GM19438 (cell line): Measurements from ENCODE around the gene AFF2.
"Not testable (repeated sequence)": the region's sequence is repeated elsewhere in the genome, so short reads cannot be mapped to it uniquely, and the experiment has no call there.

ENCODE experiments used
- ATAC-seq: cut with Tn5 transposase; IDR thresholded peaks from one replicate; pipeline ENCODE4 v1.9.1; 2021; ENCODE audit warnings: low read depth; ENCODE audit not compliant: unreplicated experiment

The AFF2 gene

DNA sequence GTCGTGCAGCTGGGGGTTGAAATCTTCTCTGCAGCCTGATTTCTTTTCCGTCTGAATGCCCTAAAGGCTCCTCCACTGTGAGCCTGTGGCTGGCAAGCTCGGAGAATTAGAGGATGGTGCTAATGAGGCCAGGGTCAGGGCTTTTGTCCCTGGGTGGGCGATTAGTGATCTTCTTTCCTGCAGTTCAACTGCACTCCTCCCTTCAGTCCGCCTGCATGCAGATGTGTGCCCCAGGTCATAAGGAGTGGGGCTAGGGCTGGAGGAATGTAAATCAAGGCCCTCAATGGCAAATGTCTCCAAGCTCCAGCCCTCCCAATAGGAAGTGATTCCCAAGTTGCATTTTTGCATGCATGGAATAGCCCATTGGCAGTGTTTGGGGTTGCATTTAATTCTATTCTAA lies 405.0 kb downstream of the AFF2 start:
- ATAC-seq: no peak

DNA sequence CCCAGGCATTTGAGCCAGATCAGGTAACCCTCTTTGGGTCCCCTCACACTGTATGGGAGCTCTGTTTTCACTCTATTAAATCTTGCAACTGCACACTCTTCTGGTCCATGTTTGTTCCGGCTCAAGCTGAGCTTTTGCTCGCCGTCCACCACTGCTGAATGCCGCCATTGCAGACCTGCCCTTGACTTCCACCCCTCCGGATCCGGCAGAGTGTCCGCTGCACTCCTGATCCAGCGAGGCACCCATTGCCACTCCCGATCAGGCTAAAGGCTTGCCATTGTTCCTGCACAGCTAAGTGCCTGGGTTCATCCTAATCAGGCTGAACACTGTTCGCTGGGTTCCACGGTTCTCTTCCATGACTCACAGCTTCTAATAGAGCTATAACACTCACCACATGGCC lies 406.2 kb downstream of the AFF2 start:
- not testable (repeated sequence) for ATAC-seq

DNA sequence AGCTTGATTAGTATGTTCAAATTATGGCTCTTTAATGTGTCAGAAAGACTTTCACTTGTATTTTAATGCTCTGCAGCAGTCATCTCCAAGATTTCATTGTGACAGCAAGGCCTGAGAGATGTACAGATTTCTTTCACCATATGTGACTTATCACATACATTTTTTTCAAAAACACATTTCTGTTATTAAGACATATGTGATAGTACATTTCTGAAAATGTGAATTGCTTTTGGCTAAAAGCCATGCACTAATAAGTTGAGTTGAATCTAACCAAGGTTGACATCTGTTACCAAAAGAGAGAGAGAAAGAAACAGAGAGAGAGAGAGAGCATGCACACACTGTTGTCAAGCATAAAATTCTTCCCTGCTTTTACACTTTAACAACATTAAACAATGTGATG lies 409.3 kb downstream of the AFF2 start:
- no peak for ATAC-seq

DNA sequence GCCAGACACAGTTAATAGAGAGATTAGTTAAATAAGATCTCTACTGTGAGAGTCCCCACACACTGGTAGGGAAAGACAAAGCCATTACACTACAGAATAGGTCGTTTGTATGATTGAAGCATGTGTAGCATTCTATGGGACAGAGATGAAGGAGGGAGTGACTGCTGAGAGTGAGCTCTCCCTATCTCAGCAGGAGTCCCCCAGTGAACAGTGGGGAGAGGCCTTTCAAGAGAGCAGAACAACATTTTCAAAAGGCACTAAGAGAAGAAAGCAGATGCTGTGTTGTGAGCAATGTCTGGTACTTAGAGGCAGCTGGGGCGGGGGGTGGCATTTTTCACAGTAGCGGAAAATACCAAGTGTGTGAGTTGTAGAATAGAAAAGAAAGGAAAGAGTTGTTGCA lies 413.6 kb downstream of the AFF2 start:
- ATAC-seq: no peak

DNA sequence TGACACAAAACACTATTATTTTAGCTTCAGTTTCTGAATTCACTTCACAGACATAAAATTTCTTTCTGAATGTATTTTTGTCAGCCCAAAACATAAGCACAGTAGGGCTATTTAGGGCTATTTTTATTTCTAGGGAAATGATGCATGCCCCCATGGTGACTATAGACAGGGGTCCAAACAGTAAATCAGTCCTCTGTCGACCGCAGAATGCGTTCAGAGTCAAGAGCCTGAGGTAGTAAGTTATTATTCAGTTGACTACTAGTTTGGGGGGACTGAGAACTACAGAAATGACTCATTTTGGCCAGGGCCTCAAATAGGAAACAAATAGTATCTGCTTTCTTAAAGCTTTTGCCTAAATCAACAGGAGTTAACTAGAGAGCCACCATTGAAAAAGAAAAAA lies 414.4 kb downstream of the AFF2 start:
- peak; percentile 66 for ATAC-seq

GRCh38 chrX:148915474-148915873 lies 415.1 kb downstream of the AFF2 start:
- no peak for ATAC-seq

DNA sequence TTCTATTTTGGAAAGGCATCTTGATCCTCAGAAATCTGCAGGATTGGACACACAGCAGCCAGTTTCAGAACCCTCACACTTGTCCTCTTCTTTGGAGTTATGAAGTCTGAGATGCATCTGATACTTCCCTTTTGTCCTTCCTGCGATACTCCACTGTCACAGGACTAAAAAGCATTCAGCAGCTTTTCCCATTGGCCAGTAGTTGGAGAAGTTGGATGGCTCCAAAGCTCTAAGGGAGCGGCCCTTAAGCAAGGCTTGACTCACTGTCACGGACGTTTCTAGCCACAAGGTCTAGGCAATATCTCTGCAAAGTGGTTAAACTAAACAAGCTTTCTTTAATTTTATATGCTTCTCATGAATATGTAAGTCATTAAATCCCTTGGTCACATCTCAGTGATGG lies 417.0 kb downstream of the AFF2 start:
- ATAC-seq: no peak

DNA sequence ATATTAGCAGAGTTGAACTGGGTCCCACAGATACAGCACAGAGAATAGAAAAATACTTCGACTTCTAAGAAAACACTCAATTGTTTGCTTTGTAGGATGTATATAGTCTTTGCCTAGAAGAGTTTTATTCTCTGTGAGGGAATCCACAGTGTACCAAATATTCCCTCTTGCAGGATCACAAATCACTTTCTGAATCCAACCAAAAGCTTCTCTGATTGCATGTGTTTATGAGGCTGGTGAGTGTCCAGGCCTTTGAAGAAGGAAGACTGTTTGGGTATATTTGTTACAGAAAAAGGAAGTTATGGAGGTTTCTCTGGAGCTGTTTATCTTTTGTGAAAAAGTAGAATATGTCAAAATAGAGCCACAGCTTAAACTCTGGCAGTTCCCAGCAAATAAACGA lies 423.2 kb downstream of the AFF2 start:
- ATAC-seq: no peak

GRCh38 chrX:148926371-148926770 lies 426.0 kb downstream of the AFF2 start:
- ATAC-seq: no peak

GRCh38 chrX:148928811-148929210 lies 428.4 kb downstream of the AFF2 start:
- ATAC-seq: no peak

- ATAC-seq: no peak
Observed at GRCh38 chrX:148929686-148930085, 429.3 kb downstream of the AFF2 start.

- ATAC-seq: no peak
Observed at GRCh38 chrX:148930206-148930729, 429.9 kb downstream of the AFF2 start.

DNA sequence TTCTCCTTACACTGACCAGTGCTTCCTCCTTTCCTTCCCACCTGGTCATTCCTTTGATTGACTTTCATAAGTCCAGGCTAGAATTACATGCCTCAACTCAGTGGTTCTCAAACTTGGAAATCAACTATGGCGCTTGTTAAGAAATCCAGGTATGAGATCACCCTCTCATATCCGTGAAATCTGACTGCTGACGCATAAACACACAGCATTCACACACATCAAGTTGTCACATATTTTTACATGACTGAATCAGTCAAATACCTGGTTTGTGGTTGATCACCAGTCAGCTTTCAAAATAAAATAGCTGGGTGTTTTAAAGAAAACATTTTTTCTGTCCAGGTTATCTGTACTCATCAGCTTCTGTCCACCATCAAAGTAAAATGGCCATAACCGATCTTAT lies 433.5 kb downstream of the AFF2 start:
- no peak for ATAC-seq

- ATAC-seq: no peak
Observed at GRCh38 chrX:148938348-148938747, 437.9 kb downstream of the AFF2 start.

- ATAC-seq: no peak
Observed at GRCh38 chrX:148940411-148940996, 440.1 kb downstream of the AFF2 start.

GRCh38 chrX:148942754-148943153 lies 442.3 kb downstream of the AFF2 start:
- no peak for ATAC-seq

DNA sequence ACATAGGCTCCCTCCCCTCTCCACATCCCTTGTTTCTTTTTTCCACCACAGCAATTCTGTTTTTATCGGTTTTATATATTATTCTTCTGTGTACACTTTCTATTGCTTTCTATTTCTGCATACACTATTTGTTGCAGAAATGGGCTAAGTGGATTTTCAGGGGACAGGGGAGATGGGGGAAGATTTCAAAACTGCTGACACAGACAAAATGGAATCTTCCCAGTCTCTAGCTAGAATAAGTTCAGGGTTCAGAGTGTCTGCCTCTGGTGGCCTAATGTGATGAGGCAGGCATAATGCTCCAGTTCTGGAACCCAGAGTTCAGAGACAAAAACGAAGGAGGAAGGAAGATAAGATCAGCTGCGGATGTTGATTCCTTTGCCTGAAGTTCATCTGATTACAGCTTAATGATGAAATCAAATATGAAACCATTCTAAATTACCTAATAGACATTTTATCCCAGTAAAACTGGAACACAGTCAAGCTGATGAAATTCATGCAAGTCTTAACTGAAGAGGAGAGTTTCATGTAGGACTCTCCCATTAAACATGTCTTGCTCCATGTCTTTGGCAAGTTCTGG lies 447.1 kb downstream of the AFF2 start:
- no peak for ATAC-seq

- no peak for ATAC-seq
Observed at GRCh38 chrX:148956352-148956751, 455.9 kb downstream of the AFF2 start.

DNA sequence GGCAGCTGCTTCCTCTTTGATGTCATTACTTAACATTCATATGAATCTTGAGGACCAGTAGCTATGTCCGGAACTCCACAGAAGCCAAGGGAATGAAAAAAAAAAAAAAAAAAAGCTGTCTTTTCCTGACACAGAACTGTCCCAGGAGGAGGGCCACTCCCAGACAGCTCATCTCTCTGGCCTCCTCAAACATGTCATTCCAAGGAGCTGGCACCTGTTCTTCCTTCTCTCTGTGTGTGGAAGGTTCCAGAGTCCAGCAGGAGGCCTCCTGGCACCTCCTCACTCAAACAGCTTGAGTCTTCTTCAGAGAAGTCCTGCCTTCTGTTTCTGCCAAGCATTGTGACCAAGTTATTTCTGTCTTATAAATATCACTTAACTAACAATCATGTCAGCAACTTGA lies 458.5 kb downstream of the AFF2 start:
- ATAC-seq: no peak

- no peak for ATAC-seq
Observed at GRCh38 chrX:148960060-148960459, 459.6 kb downstream of the AFF2 start.

- ATAC-seq: no peak
Observed at GRCh38 chrX:148961985-148962384, 461.6 kb downstream of the AFF2 start.

GRCh38 chrX:148976571-148977400 lies 476.4 kb downstream of the AFF2 start:
- ATAC-seq: no peak
